Measurements from ENCODE around the gene ADAT1. TPM values are rescaled to one million over a fixed set of nuclear protein-coding genes. Genes with fewer than 3 reads are reported as not detected.

ADAT1 gene
- total and polyA plus RNA-seq, 2 of the 8 experiments (the other 6 are each of a cell fraction or from before 2014, with no cell fraction given), result 30.7 to 44.7 TPM

DNA sequence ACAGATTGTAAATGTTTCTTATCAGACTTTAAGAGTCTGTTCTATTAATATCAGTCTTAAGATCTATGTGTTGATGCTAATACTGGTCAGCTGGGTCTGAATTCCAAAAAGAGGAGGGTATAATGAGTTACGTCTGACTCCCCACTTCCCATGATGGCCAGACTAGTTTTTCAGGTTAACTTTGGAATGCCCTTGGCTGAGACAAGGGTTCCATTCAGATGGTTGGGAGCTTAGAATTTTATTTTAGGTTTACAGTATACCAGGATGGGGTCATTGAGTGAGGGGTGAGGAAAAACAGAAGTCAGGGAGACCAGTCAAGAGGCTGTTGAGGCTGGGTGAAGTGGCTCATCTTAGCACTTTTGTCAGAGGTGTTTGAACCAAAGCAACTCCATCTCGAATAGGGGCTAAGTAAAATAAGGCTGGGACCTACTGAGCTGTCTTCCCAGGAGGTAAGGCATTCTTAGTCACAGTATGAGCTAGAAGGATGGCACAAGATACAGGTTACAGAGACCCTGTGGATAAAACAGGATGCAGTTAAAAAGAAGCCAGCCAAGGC, 64.2 kb downstream of the ADAT1 start:
- no peaks in the 10 kb centered on the region for H4K20me1 ChIP-seq (replicated peaks in 1 of 2; ENCODE audit: control insufficient read depth in 1 of 2, insufficient read depth in 2 of 2, low read length in 2 of 2)
- H3K27ac ChIP-seq (ENCODE audit: low read depth, low read length), result no peak overlapping the region
- FAIRE-seq (no peak), DNase-seq (ENCODE audit: low read depth in 1 of 2, low spot score in 2 of 2) (no peak)
- peak overlapping the region; percentile 72; the same call in 1 of the 2 replicates for H2BK20ac ChIP-seq (ENCODE audit: low read length)
- no peak overlapping the region for H4K5ac ChIP-seq (ENCODE audit: insufficient read length, low read depth, low read length)
- no peak overlapping the region for H2AK5ac ChIP-seq (ENCODE audit: low read depth, low read length)
- H3K9ac ChIP-seq (replicated peaks in 1 of 4; ENCODE audit: extremely low read depth in 1 of 4, low read depth in 3 of 4, low read length in 3 of 4), result no peak overlapping the region
- peaks cover 0 to 3% (median 2%) of the 10 kb centered on the region in 4 experiments; a peak in 4 of 7 replicates for H3K4me1 ChIP-seq (replicated peaks in 1 of 4; ENCODE audit: control insufficient read depth in 3 of 4, insufficient read depth in 4 of 4, low read length in 3 of 4)
- H3K23ac ChIP-seq (ENCODE audit: insufficient read length), result no peak overlapping the region
- no peaks in the 10 kb centered on the region for H3K9me3 ChIP-seq (ENCODE audit: insufficient read depth in 2 of 2, low read depth in 1 of 2, low read length in 1 of 2)
- CTCF ChIA-PET (ENCODE audit: partially characterized antibody), result interaction anchor here (0.5 to 9.4 kb wide), 4 partner anchors 25 to 94 kb away, joined by 3 to 96 read pairs (median 4); partner anchors contain the start of gene TMEM170A
- H2BK12ac ChIP-seq (ENCODE audit: low read depth, low read length), result no peak overlapping the region
- no peak overlapping the region for H3K18ac ChIP-seq (ENCODE audit: extremely low read depth, low read length)
- H3K56ac ChIP-seq (replicated peaks; ENCODE audit: insufficient read length, low read depth, low read length), result no peak overlapping the region
- H3K23me2 ChIP-seq (ENCODE audit: low read depth, low read length), result peaks cover 8% of the 10 kb centered on the region; the same call in 1 of the 2 replicates
- no peaks in the 10 kb centered on the region for H3K36me3 ChIP-seq (ENCODE audit: control insufficient read depth in 2 of 4, insufficient read depth in 4 of 4, low read length in 3 of 4)
- TF ChIP-seq NRF1 (IDR thresholded peaks at IDR 0.05; ENCODE audit: low read depth, low read length) (no peak), CREB1 (IDR thresholded peaks at IDR 0.05) (no peak)
- H3K27me3 ChIP-seq (replicated peaks in 1 of 4; ENCODE audit: control insufficient read depth in 3 of 4, extremely low read depth in 1 of 4, insufficient read depth in 3 of 4, low read length in 3 of 4), result no peaks in the 10 kb centered on the region; a peak in 1 of 7 replicates
- no peak overlapping the region for H3K4me2 ChIP-seq (ENCODE audit: insufficient read depth in 1 of 2, low read depth in 2 of 2, low read length in 2 of 2)
- H2BK120ac ChIP-seq (replicated peaks; ENCODE audit: low read depth, low read length), result no peak overlapping the region
- POLR2A ChIA-PET (ENCODE audit: partially characterized antibody), result interaction anchor here (0.8 to 1.0 kb wide), 3 partner anchors 8 to 32 kb away, joined by 3 read pairs; no protein-coding TSS in a partner anchor
- H3K79me1 ChIP-seq (ENCODE audit: low read depth, low read length), result no peaks in the 10 kb centered on the region
- H3K4ac ChIP-seq (replicated peaks; ENCODE audit: insufficient read length, low read depth, low read length), result no peak overlapping the region
- H3K14ac ChIP-seq (ENCODE audit: insufficient read length), result no peak overlapping the region
- no peak overlapping the region for H4K8ac ChIP-seq (ENCODE audit: extremely low read depth, insufficient read depth, low read length)
- H2AFZ ChIP-seq (ENCODE audit: low read length), result no peak overlapping the region
- H3K79me2 ChIP-seq (ENCODE audit: control insufficient read depth in 1 of 2, insufficient read depth in 2 of 2, low read length in 2 of 2), result no peaks in the 10 kb centered on the region
- H3K4me3 ChIP-seq (ENCODE audit: extremely low read depth in 1 of 4, insufficient read depth in 2 of 4, low read depth in 3 of 4, low read length in 4 of 4), result no peak overlapping the region
- H4K91ac ChIP-seq (replicated peaks; ENCODE audit: insufficient read length, low read length), result no peak overlapping the region
- no peak overlapping the region for H2BK5ac ChIP-seq (ENCODE audit: low read depth, low read length)
- whole genome bisulfite sequencing, 2 experiments (ENCODE audit: extremely low coverage in 1 of 2, insufficient coverage in 1 of 2, insufficient read length in 1 of 2, insufficient replicate concordance in 2 of 2, low coverage in 1 of 2, low lambda C conversion rate in 2 of 2, missing lambda C conversion rate in 1 of 2), result 86% methylated on average over 2 of the region's 2 CpGs; no CpG with 5 or more reads in 1 of the 2 experiments
- no peak overlapping the region for H2BK15ac ChIP-seq (ENCODE audit: low read length)

All from H1 (cell line).